Mesodermal cell (in vitro differentiated cells): ENCODE measurements around the gene LCN10.

ENCODE experiments used
- H3K27ac ChIP-seq: 2 replicates; pipeline ENCODE4 v1.7.0; 2013; ENCODE audit warnings: mild to moderate bottlenecking, low read depth, low read length, moderate library complexity; ENCODE audit not compliant: severe bottlenecking
- H3K36me3 ChIP-seq: 2 replicates; pipeline ENCODE4 v1.7.1; 2013; ENCODE audit warnings: mild to moderate bottlenecking, low read length, moderate library complexity; ENCODE audit not compliant: control insufficient read depth, insufficient read depth
- H3K4me1 ChIP-seq: one replicate; pipeline ENCODE4 v1.7.1; 2013; ENCODE audit warnings: mild to moderate bottlenecking, low read length; ENCODE audit not compliant: insufficient read depth, control insufficient read depth, poor library complexity, severe bottlenecking
- H3K4me3 ChIP-seq: 2 replicates; pipeline ENCODE4 v1.7.0; 2013; ENCODE audit warnings: low read length, control low read depth, mild to moderate bottlenecking; ENCODE audit not compliant: insufficient read depth, poor library complexity, severe bottlenecking; ENCODE audit errors: extremely low read depth
- H3K9me3 ChIP-seq: 2 replicates; pipeline ENCODE4 v1.7.1; 2013; ENCODE audit warnings: mild to moderate bottlenecking, low read length, moderate library complexity; ENCODE audit not compliant: control insufficient read depth
- WGBS, 2 experiments: methylation state at CpG; one replicate each; pipeline ENCODE4 v1.1.5; 2013; ENCODE audit warnings: missing lambda C conversion rate in 2 of 2; ENCODE audit not compliant: insufficient coverage in 2 of 2; 5-methylcytosine and 5-hydroxymethylcytosine counted together

LCN10 gene

GRCh38 chr9:136696502-136696901 is 46.2 kb downstream of the LCN10 start:
- WGBS, 2 experiments: 92% methylated on average over 7 of the region's 9 CpGs
- Histone ChIP-seq H3K4me1 (peaks cover 20% of the 10 kb centered on the region), H3K27ac (no peak overlapping the region), H3K9me3 (no peaks in the 10 kb centered on the region), H3K4me3 (no peak overlapping the region), H3K36me3 (no peaks in the 10 kb centered on the region)

GRCh38 chr9:136695955-136696354 is 46.8 kb downstream of the LCN10 start:
- H3K27ac ChIP-seq: no peak overlapping the region
- peaks cover 14% of the 10 kb centered on the region for H3K4me1 ChIP-seq
- 91 to 93% methylated on average over 16 to 23 of the region's 23 CpGs for WGBS, 2 experiments
- H3K36me3 ChIP-seq: no peaks in the 10 kb centered on the region
- no peaks in the 10 kb centered on the region for H3K9me3 ChIP-seq
- no peak overlapping the region for H3K4me3 ChIP-seq

- Histone ChIP-seq H3K27ac (no peak overlapping the region), H3K36me3 (no peaks in the 10 kb centered on the region)
- 82 to 87% methylated on average over 10 of the region's 10 CpGs for WGBS, 2 experiments
These were observed 47.3 kb downstream of the LCN10 start for GRCh38 chr9:136695435-136695895.

GRCh38 chr9:136694872-136695247 is 47.9 kb downstream of the LCN10 start:
- H3K27ac ChIP-seq: no peak overlapping the region
- peaks cover 13% of the 10 kb centered on the region for H3K4me1 ChIP-seq
- WGBS, 2 experiments: 97 to 100% methylated on average over 3 to 9 of the region's 11 CpGs
- no peaks in the 10 kb centered on the region for H3K9me3 ChIP-seq
- no peaks in the 10 kb centered on the region for H3K36me3 ChIP-seq
- H3K4me3 ChIP-seq: no peak overlapping the region

More at GRCh38 chr9:136695435-136695895, 47.3 kb downstream of the LCN10 start:
- Histone ChIP-seq H3K4me3 (no peak overlapping the region), H3K4me1 (peaks cover 13% of the 10 kb centered on the region), H3K9me3 (no peaks in the 10 kb centered on the region)

GRCh38 chr9:136694163-136694871 is 48.4 kb downstream of the LCN10 start:
- Histone ChIP-seq H3K27ac (no peak overlapping the region), H3K4me3 (no peak overlapping the region), H3K36me3 (no peaks in the 10 kb centered on the region), H3K4me1 (peaks cover 13% of the 10 kb centered on the region), H3K9me3 (no peaks in the 10 kb centered on the region)
- 55 to 69% methylated on average over 21 to 28 of the region's 32 CpGs for WGBS, 2 experiments

- 76 to 78% methylated on average over 9 of the region's 15 CpGs for WGBS, 2 experiments
- Histone ChIP-seq H3K9me3 (no peaks in the 10 kb centered on the region), H3K4me3 (no peak overlapping the region), H3K4me1 (peaks cover 13% of the 10 kb centered on the region), H3K36me3 (no peaks in the 10 kb centered on the region), H3K27ac (no peak overlapping the region)
These were observed 49.1 kb downstream of the LCN10 start for GRCh38 chr9:136693490-136694162.

- no peaks in the 10 kb centered on the region for H3K9me3 ChIP-seq
- no peaks in the 10 kb centered on the region for H3K36me3 ChIP-seq
- H3K4me1 ChIP-seq: peaks cover 13% of the 10 kb centered on the region
- H3K27ac ChIP-seq: no peak overlapping the region
- H3K4me3 ChIP-seq: no peak overlapping the region
- WGBS, 2 experiments: 89 to 97% methylated on average over 9 to 13 of the region's 14 CpGs
These were observed 49.6 kb downstream of the LCN10 start for GRCh38 chr9:136693135-136693489.

- 89 to 93% methylated on average over 41 to 42 of the region's 46 CpGs for WGBS, 2 experiments
- Histone ChIP-seq H3K4me1 (peaks cover 11% of the 10 kb centered on the region), H3K4me3 (no peak overlapping the region), H3K36me3 (no peaks in the 10 kb centered on the region), H3K27ac (no peak overlapping the region), H3K9me3 (no peaks in the 10 kb centered on the region)
These were observed 50.3 kb downstream of the LCN10 start for GRCh38 chr9:136692185-136693134.

- WGBS, 2 experiments: 67 to 83% methylated on average over 21 to 25 of the region's 29 CpGs
- Histone ChIP-seq H3K4me3 (no peak overlapping the region), H3K4me1 (peaks cover 6% of the 10 kb centered on the region)
These were observed 51.2 kb downstream of the LCN10 start for GRCh38 chr9:136691316-136692184.

GRCh38 chr9:136690806-136691261 is 51.9 kb downstream of the LCN10 start:
- no peak overlapping the region for H3K27ac ChIP-seq
- H3K36me3 ChIP-seq: no peaks in the 10 kb centered on the region
- H3K4me1 ChIP-seq: peaks cover 6% of the 10 kb centered on the region
- H3K4me3 ChIP-seq: no peak overlapping the region
- H3K9me3 ChIP-seq: no peaks in the 10 kb centered on the region
- 90 to 98% methylated on average over 8 to 15 of the region's 15 CpGs for WGBS, 2 experiments

More at GRCh38 chr9:136691316-136692184, 51.2 kb downstream of the LCN10 start:
- H3K27ac ChIP-seq: no peak overlapping the region
- H3K9me3 ChIP-seq: no peaks in the 10 kb centered on the region
- no peaks in the 10 kb centered on the region for H3K36me3 ChIP-seq
